Thyroid gland (tissue), 4 donors: ENCODE results near the gene PI4K2A.

ENCODE experiments used
- CTCF ChIP-seq, 6 experiments: fragments of 200-600 bp in 3 of 6; fragments of 450-650 bp in 3 of 6; sonication (generic) in 3 of 6; IDR thresholded peaks; one replicate each; pipeline ENCODE4 v1.5.1; 2016 to 2019; ENCODE audit warnings: antibody characterized with exemption in 6 of 6, mild to moderate bottlenecking in 2 of 6, inconsistent platforms in 1 of 6, moderate library complexity in 1 of 6
- POLR2A ChIP-seq, 2 donors: fragments of 450-650 bp; IDR thresholded peaks; one replicate each; pipeline ENCODE4 v1.6.1; 2017; ENCODE audit warnings: antibody characterized with exemption in 2 of 2, mild to moderate bottlenecking in 2 of 2, moderate library complexity in 1 of 2

GRCh38 chr10:97664282-97664850, 23.9 kb downstream of the PI4K2A start:
- no peak for TF ChIP-seq CTCF (IDR thresholded peaks at IDR 0.05)
- no peak for TF ChIP-seq POLR2A (IDR thresholded peaks at IDR 0.05)
